Measurements from ENCODE around the gene OR5B12. TPM values are rescaled to one million over a fixed set of nuclear protein-coding genes. Genes with fewer than 3 reads are reported as not detected.

OR5B12 gene
- total and polyA plus RNA-seq, 2 of the 4 experiments (the other 2 are of a cell fraction): not detected

DNA sequence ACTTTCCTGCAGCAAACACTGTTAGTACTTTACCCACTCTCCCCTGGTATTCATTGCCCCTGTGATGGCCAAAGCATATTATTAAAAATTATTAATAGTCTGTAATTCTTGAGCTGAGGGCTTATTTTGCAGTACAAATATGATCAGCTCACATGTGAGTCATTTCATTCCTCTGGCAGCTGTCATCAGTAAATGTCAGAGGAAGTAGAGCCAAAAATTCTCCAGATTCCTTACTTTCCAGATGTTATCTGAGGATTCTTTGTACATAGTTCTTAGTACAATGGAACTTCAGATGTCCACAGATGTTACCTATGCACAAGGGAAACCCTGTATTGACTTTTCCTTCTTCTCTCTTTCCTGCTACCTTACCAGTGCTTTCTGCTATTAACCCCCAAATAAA, 47.8 kb downstream of the OR5B12 start:
- Histone ChIP-seq H3K4me1 (ENCODE audit: control insufficient read depth, insufficient read depth, low read length) (peaks cover 13% of the 10 kb centered on the region; the same call in 1 of the 2 replicates), H2AK9ac (replicated peaks; ENCODE audit: low read depth, low read length, poor library complexity) (no peak overlapping the region), H3K4ac (ENCODE audit: low read depth, low read length) (peak overlapping the region; percentile 95; the same call in 1 of the 2 replicates), H3K27me3 (ENCODE audit: control insufficient read depth, insufficient read depth, low read length) (no peaks in the 10 kb centered on the region), H3K18ac (ENCODE audit: low read depth, low read length) (peak overlapping the region; percentile 95; the same call in 1 of the 2 replicates), H4K91ac (ENCODE audit: insufficient read depth, low read depth, low read length) (peak overlapping the region; percentile 97), H4K5ac (ENCODE audit: low read depth, low read length) (peak overlapping the region; percentile 97; the same call in 1 of the 2 replicates), H4K8ac (ENCODE audit: low read depth in 2 of 2, low read length in 2 of 2) (peak overlapping the region; percentile 68 to 90), H2AFZ (replicated peaks; ENCODE audit: low read length, poor library complexity) (no peak overlapping the region), H3K23ac (ENCODE audit: low read depth, low read length) (peak overlapping the region; percentile 65; the same call in 1 of the 2 replicates), H3K4me2 (ENCODE audit: low read depth, low read length) (no peak overlapping the region), H3K79me1 (ENCODE audit: low read depth in 1 of 2, low read length in 2 of 2) (no peaks in the 10 kb centered on the region), H3K27ac (ENCODE audit: insufficient read depth, low read length) (no peak overlapping the region; the same call in 1 of the 2 replicates), H2BK15ac (ENCODE audit: low read depth, low read length) (peak overlapping the region; percentile 45; the same call in 1 of the 3 replicates), H3K36me3 (ENCODE audit: control insufficient read depth, insufficient read depth, low read length) (no peaks in the 10 kb centered on the region), H4K20me1 (ENCODE audit: insufficient read depth, low read length) (no peaks in the 10 kb centered on the region), H2AK5ac (ENCODE audit: low read depth, low read length) (peak overlapping the region; percentile 95; the same call in 1 of the 2 replicates), H3K9ac (ENCODE audit: low read depth, low read length) (no peak overlapping the region), H2BK120ac (ENCODE audit: low read depth, low read length) (peak overlapping the region; percentile 96), H3K14ac (replicated peaks; ENCODE audit: low read depth, low read length) (peak overlapping the region; percentile 76; the same call in 1 of the 2 replicates), H3K9me3 (ENCODE audit: control insufficient read depth, insufficient read depth, low read length) (peaks cover 8% of the 10 kb centered on the region), H3K9me1 (ENCODE audit: insufficient read depth, low read length) (no peaks in the 10 kb centered on the region), H3K4me3 (ENCODE audit: insufficient read depth, low read depth, low read length) (no peak overlapping the region), H3K56ac (ENCODE audit: extremely low read depth, insufficient read depth, low read length) (peak overlapping the region; percentile 97), H2BK5ac (ENCODE audit: low read depth, low read length, poor library complexity, severe bottlenecking) (peak overlapping the region; percentile 100), H2BK20ac (ENCODE audit: low read depth, low read length) (peak overlapping the region; percentile 89)
- ATAC-seq (ENCODE audit: low read depth): peak; percentile 30
- in situ Hi-C loops (cut with MboI; ENCODE audit: low sequenced_read_pairs): no loop called here
- intact Hi-C loops (cut with micrococcal nuclease): loop anchor here (1.0 to 10.0 kb wide), 6 partner anchors 62 to 632 kb away; partner anchors contain the start of gene CTNND1
- ChIA-PET POLR2A (ENCODE audit: unreplicated experiment) (no interaction called here), CTCF (no interaction called here)
- TF ChIP-seq SMC3 (IDR thresholded peaks at IDR 0.05; ENCODE audit: low read depth, low read length): no peak
- TF ChIP-seq RAD21 (IDR thresholded peaks at IDR 0.05; ENCODE audit: low read length): no peak
- no peak for TF ChIP-seq FOS (IDR thresholded peaks at IDR 0.05; ENCODE audit: low read depth, low read length)
- no TSS peak for BruUV-seq (replicated peaks)
- DNase-seq: peak; percentile 82
- dilution Hi-C loops (cut with HindIII; ENCODE audit: low sequenced_read_pairs, unreplicated experiment): no loop called here

Measured in IMR-90 (cell line).